Endothelial cell (in vitro differentiated cells): ENCODE measurements around the gene OTOG. TPM values are rescaled to one million over a fixed set of nuclear protein-coding genes. Genes with fewer than 3 reads are reported as not detected.

Source experiments
- DNase-seq: peaks from one replicate; pipeline ENCODE4 v3.0.0; 2021; ENCODE audit warnings: low spot score
- H3K27ac Mint-ChIP-seq: one replicate; pipeline ENCODE4 v1.8.0; 2021; ENCODE audit warnings: mixed read lengths, inconsistent platforms; ENCODE audit not compliant: unreplicated experiment
- H3K27me3 Mint-ChIP-seq: one replicate; pipeline ENCODE4 v1.8.0; 2021; ENCODE audit warnings: mild to moderate bottlenecking, moderate library complexity, mixed read lengths, inconsistent platforms; ENCODE audit not compliant: unreplicated experiment
- H3K36me3 Mint-ChIP-seq: one replicate; pipeline ENCODE4 v1.8.0; 2021; ENCODE audit warnings: mild to moderate bottlenecking, low read depth, mixed read lengths, inconsistent platforms; ENCODE audit not compliant: unreplicated experiment
- H3K4me1 Mint-ChIP-seq: one replicate; pipeline ENCODE4 v1.8.0; 2021; ENCODE audit warnings: mild to moderate bottlenecking, mixed read lengths, inconsistent platforms; ENCODE audit not compliant: unreplicated experiment
- H3K4me3 Mint-ChIP-seq: one replicate; pipeline ENCODE4 v1.8.0; 2021; ENCODE audit warnings: mild to moderate bottlenecking, mixed read lengths, inconsistent platforms; ENCODE audit not compliant: unreplicated experiment
- H3K9me3 Mint-ChIP-seq: one replicate; pipeline ENCODE4 v1.8.0; 2021; ENCODE audit warnings: mixed read lengths, inconsistent platforms; ENCODE audit not compliant: unreplicated experiment
- CTCF ChIP-seq: fragments of 200-600 bp; sonication (generic); IDR thresholded peaks from one replicate; pipeline ENCODE4 v1.5.0; 2021; ENCODE audit warnings: antibody characterized with exemption; ENCODE audit not compliant: unreplicated experiment
- total RNA-seq: library from RNA; stranded (reverse); fragmentation: NEBNext Ultra II Directional; extraction: Animal tissue kit (Norgen Biotek cat#: 25700); gene quantifications from one replicate; pipeline ENCODE4 v1.2.1, GENCODE V29; 2021; ENCODE audit not compliant: unreplicated experiment

OTOG gene
- total RNA-seq, 1 donor from 2014 or later, result 0.13 TPM

GRCh38 chr11:17633279-17633986 is 86.4 kb downstream of the OTOG start:
- no peak for DNase-seq

GRCh38 chr11:17633987-17634775 is 87.1 kb downstream of the OTOG start:
- TF ChIP-seq CTCF, result no peak
- Mint-ChIP-seq H3K27ac (no peak overlapping the region), H3K27me3 (peaks cover 3% of the 10 kb centered on the region), H3K36me3 (no peaks in the 10 kb centered on the region), H3K4me3 (no peak overlapping the region), H3K4me1 (peaks cover 4% of the 10 kb centered on the region), H3K9me3 (no peaks in the 10 kb centered on the region)
- no peak for DNase-seq

More at GRCh38 chr11:17633279-17633986, 86.4 kb downstream of the OTOG start:
- H3K36me3 Mint-ChIP-seq, result no peaks in the 10 kb centered on the region
- H3K27ac Mint-ChIP-seq, result no peak overlapping the region
- H3K4me3 Mint-ChIP-seq, result no peak overlapping the region
- H3K27me3 Mint-ChIP-seq, result peaks cover 3% of the 10 kb centered on the region
- H3K9me3 Mint-ChIP-seq, result no peaks in the 10 kb centered on the region
- no peak for TF ChIP-seq CTCF
- peaks cover 4% of the 10 kb centered on the region for H3K4me1 Mint-ChIP-seq

GRCh38 chr11:17634776-17635550 is 87.9 kb downstream of the OTOG start:
- TF ChIP-seq CTCF, result no peak
- no peak overlapping the region for H3K27ac Mint-ChIP-seq
- no peaks in the 10 kb centered on the region for H3K36me3 Mint-ChIP-seq
- peaks cover 8% of the 10 kb centered on the region for H3K4me1 Mint-ChIP-seq
- no peaks in the 10 kb centered on the region for H3K9me3 Mint-ChIP-seq
- no peak for DNase-seq
- no peak overlapping the region for H3K4me3 Mint-ChIP-seq
- peaks cover 2% of the 10 kb centered on the region for H3K27me3 Mint-ChIP-seq

GRCh38 chr11:17635551-17635938 is 88.5 kb downstream of the OTOG start:
- Mint-ChIP-seq H3K4me1 (peaks cover 8% of the 10 kb centered on the region), H3K36me3 (no peaks in the 10 kb centered on the region), H3K27ac (no peak overlapping the region), H3K27me3 (no peaks in the 10 kb centered on the region), H3K4me3 (no peak overlapping the region), H3K9me3 (no peaks in the 10 kb centered on the region)
- DNase-seq, result no peak
- peak; percentile 27 for TF ChIP-seq CTCF
